HG02973 (cell line): ENCODE measurements around the gene ACVR2A.
A peak's percentile ranks its signal among the peaks of the same experiment; 100 is the strongest.

Experiments used
- ATAC-seq: cut with Tn5 transposase; IDR thresholded peaks from one replicate; pipeline ENCODE4 v1.9.1; 2021; ENCODE audit warnings: moderate library complexity; ENCODE audit not compliant: unreplicated experiment

The ACVR2A gene

DNA sequence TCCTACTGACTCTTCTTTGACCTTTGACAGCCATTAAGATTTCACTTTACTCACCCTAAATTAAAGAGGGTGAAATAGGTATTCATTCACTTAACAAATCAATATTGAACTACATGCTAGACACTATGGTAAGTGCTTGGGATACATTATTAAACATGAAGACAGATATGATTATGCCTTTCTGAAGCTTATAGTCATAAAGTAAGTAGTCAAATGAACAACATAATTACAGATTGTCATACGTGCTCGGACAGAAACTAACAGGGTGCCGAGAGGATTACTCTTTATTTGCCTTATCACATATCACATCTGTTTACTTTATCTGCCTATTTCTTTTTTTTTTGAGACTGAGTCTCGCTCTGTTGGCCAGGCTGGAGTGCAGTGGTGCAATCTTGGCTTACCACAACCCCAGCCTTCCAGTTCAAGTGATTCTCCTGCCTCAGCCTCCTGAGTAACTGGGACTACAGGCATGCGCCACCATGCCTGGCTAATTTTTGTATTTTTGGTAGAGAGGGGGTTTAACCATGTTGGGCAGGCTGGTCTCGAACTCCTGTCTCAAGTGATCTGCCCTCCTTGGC is 9.8 kb downstream of the ACVR2A start:
- no peak for ATAC-seq

DNA sequence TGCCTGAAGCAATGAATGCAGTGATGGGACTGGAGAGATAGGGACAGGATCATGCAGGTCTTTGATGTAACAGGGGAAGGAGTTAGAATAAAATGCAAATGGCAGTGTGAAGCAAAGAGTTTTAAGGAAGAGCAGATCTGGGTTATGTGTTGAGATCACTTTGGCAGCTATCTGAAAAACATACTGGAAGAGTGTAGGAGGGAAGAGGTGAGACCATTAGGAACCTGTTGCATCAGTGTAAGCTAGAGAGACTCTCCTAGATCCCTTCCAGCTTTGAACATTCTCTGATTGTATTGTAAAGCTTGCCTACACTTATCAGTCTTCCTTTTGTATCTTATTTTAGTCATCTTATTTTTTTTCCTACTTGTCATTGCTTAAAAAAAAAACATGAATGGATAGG is 10.5 kb downstream of the ACVR2A start:
- no peak for ATAC-seq

DNA sequence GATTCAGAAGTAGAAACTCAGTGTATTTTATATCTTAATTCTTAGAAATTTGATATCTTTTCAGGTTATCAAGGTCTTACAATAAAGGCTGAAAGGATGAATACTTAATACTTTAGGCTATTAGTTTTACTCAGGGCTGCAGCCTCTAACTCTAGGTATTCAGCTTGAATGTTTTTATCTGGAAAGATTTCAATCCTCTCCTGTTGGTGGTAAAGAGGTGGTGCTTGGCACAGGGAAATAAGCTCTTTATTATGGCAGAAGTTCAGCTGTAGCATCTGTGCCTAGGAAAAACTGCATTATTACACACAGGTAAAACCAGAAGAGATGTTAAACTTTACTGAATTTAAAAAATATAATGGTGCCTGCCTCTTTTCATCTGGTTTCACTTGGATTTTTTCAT is 11.1 kb downstream of the ACVR2A start:
- no peak for ATAC-seq

DNA sequence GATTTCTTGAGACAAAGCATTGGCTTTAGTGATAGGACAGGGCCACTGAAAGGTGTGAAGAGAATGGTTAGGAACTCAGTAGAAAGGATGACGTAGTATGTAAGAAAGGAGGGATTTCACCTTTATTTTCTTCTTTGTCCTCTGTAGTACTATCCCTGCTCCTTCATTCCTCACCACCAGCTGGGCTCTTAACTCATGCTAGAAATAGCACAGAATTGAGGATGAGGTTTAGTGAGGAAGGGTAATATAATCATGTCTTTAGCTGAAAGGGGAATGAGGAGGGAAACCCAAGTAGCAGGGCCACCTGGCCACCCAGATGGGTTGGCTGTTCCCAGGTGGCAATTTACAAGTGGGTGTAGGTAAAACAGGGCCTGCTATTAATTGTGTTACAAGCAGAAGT is 15.2 kb downstream of the ACVR2A start:
- no peak for ATAC-seq

DNA sequence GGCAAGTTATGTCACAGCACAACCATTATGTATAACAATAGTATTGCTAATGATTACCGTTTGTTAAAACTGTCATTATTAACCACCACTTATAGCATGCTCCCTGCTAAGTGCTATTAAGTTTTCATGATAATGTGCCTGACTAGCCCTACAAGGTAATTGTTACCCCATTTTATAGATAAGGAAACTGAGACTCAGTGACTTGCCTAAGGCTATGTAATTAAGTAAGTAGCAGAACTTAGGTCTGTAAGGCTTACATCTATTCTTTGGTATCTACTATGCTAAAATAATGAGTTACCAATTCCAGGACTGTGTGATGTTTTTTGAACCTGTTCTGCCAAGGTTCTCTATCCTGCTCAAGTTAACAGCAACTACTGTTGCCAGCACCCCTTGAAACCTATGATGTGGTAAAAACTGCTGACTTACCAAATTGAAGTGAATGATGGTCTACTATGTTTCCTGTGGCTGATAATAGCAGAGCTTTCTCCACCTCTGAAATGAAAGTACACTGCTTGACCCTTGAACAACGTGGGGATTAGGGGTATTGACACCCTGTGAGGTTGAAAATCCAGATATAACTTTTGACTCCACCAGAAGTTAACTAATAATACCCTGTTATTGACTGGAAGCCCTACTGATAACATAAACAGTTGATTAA is 18.2 kb downstream of the ACVR2A start:
- ATAC-seq = no peak

DNA sequence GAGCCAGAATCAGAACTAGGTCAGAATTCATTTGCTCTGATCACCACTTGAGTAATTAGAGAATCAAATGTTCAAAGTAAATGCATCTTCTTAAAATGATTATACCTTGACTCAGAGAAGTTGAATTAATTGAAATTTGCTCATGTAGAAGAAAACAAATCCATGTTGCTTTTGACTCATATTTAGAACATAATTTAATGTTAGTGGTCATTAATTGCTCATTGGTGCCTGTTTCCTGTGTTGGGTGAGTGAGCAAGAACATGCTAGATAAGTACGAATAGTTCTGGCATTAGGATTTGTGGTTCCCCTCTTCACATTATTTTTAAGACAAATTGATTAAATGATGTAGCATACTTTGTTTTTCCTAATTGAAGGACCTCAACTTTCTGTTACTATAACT is 19.0 kb downstream of the ACVR2A start:
- no peak for ATAC-seq

DNA sequence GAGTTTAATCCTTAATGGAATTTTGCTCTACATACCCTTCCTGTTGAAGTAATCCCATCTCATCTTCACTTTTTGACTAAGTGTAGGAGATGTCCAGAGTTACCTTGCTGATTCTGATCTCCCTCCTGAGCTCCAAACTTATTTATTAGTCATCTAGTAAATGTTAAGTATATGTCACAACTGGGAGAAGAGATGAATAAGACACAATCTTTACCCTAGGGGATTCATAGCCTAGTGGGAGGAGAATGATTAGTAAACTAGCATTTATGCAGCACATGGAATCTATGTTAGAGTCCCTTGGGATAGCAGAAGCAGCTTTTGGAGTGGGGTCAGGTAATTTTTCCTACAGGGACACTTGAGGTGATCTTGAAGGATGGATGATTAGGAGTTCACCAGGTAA is 20.7 kb downstream of the ACVR2A start:
- ATAC-seq = no peak

DNA sequence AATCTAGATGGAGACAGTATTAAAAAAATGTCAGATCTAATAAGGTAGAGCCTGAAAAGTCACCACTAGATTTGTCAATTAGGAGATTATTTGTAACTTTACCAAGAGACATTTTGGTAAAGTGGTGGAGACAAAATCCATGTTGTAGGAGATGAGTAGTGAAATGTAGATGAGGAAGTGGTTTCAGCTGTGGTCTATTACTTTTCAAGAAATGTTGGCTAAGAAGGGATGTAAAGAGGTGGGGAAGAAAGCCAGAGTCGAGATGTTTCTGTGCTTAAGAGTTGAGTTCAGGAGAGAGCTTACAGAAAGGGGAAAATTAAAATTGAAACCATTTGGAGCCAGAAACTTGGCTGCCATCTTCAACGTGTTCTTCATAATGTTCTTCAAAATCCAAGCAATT is 22.2 kb downstream of the ACVR2A start:
- ATAC-seq = no peak

DNA sequence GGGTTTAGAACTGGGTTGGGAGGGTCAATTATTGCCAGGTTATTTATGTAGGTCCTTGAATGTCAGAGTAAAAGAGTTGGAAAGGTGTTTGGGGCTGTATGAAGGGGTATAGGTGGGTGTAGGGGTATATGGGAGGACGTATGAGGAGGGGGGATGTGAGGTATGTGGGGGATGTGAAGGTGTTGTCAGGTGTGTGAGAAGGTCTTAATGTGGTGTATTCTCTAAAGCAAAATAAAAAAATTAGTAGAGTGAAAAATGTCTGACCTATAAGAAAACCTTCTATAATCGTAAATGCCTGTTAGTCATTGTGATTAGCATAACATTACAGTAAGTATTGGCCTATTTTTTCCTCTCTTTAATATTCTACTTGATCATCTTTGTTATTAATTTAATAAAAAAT is 25.1 kb downstream of the ACVR2A start:
- ATAC-seq = no peak

DNA sequence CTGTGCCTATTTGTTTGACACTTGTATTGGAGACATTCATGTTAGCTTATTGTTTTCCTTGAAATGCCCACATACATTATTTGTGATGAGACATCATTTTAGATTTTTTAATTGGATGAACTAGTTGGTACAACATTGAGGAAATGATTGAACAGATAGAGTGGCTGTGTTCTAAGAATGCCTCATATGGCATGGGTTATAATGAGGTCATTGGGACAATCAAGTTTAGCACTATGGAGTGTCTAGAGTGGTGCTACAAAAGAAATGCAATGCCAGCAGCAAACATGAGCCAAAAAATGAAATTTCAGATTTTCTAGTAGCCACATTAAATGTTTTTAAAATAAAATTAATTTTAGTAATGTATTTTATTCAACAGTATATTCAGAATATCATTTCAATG is 28.1 kb downstream of the ACVR2A start:
- ATAC-seq = no peak

DNA sequence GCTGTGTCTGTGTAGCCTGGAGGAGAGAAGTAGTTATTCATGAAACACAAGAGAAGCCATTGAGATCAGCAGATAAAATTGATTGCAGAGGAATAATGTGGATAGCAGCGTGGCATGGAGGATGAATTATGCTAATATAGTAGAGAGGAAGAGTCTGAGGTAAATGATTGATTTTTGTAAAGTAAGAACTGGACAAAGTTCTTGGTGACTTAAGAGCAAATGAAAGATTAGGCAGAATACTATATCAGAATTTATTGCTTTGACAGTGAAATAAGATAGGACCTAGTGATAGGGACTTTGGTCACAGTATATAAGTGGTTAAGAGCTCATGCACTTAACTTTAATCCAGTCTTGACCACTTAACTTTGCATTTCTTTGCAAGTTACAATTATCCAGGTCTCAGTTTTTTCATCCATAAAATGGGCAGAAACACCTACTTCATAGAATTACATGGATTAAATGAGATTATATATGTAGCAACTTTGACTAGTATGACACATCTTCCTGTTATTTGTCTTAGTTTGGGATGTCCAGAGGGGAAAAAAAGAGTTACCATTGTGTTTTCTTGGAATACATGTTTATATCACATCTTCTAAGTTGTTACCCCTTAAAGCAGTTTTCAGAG is 29.1 kb downstream of the ACVR2A start:
- ATAC-seq = no peak

DNA sequence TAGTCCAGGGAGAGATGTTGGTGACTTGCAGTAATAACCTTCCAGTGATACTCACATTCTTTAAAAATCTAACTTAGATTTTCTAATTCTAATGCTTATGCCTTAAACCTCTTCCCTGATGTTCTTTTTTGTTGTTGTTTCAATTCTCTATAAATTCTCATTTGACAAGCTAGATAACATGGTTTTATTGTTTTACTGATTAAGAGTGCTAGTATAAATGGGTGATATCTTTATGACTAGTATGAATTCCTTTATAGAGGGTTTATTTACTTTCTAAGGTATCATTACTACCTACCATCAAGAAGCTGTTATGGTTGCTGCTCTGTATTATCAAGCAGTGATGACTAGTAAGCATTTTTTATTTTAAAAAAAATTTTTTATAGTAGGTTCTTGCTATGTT is 35.0 kb downstream of the ACVR2A start:
- no peak for ATAC-seq

DNA sequence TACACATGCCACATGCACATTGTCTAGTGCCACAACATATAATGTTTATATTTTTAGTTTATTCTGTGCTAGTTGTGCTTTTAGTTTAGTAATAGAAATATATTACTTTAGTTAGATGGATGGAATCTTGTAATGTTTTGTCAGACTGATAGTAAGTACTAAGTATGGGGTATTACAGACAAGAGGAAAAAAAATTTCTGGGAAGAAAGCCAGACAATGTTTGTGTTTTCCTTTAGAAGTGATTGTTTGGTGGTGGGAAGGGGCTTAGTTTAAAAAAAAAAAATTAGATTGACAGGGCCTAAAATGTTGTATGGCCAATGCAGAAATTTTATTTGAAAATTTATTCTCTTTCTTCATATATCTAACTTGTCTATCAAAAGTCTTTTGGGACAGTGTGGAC is 37.8 kb downstream of the ACVR2A start:
- ATAC-seq = no peak

DNA sequence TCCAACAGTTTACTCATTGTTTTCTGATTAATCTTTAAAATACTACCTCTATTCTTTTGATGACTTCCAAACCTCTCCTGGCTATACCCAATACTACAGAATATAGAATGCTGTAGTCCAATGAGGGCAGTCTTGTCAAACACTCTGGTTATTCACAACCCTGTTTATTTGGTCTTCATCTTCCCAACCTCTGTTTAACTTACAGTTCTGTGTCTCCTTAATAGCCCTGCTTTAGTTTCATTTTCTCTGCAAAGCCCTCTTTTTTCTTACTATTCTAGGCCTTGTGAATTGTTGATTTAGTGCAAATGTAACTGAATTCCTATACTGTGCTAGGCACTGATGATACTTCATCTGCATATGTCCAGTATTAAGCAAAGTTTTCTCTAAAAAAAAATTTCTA is 40.0 kb downstream of the ACVR2A start:
- no peak for ATAC-seq

DNA sequence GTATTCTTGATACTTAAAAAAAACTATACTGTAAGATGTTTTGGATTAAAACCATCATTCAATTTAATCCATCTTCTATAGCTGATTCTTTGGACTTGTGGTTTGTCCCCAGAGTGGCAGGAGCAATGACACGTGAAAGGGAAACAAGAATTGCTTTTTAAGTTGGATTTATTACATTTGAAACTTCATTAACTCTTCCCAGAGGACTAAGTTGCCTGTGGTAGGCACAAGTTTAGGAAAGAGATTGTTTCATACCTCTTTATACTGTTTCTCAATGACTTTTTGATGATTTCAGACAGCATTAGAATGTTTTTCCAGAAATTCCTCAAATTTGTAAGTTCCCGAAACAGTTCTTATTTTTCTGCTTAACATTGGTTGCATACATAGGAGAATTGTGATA is 41.3 kb downstream of the ACVR2A start:
- no peak for ATAC-seq

DNA sequence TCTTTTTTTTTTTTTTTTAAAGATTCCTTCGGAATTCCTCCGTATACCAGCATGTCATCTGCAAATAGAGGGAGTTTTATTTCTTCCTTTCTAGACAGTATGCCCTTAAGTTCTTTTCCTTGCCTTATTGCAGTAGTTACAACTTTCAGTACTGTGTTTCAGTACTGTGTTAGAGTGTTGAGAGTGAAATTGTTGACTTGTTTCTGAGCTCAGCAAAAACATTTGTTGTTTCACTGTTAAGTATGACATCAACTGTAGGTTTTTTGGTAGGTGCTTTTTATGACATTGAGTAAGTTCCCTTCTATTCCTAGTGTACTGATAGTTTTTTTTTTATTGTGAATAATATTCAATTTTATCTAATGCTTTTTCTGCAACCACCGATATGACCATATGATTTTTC is 43.9 kb downstream of the ACVR2A start:
- peak; percentile 76 for ATAC-seq

DNA sequence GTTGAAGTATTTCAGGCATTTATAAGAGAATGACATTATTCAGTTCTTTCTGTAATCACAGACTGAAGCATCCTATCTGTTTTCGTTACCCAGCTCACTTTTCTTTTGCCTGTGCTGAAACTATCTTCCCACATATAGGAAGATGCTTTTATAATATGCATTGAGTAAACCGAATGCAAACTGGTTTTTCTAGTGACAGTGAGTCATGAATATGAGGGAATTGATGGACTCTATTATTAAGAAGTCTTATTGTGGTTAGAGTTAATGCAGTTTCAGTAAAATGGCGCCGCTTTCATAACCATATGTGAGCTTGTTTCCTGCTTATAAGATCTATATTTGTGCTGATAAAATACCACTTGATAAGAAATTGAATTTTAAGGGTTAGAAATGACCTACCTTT is 59.2 kb downstream of the ACVR2A start:
- no peak for ATAC-seq

DNA sequence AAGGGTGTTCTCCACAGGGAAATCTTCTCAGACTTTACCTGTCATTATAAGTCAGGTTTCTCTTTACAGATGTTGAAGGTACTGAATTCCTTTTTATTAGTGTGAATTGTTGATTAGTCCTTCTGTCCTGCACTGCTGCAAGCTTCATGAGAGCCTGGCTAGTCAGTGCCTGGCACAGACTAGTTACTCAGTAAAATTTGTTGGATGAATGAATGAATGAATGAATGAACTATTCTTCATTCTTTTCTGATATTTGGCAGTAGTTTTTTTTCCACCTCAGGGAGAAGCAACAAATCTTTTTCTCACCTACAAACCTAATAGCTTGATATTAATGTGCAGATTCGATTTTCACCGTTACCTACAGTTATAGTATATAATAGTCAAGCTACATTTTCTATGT is 64.3 kb downstream of the ACVR2A start:
- ATAC-seq = no peak

DNA sequence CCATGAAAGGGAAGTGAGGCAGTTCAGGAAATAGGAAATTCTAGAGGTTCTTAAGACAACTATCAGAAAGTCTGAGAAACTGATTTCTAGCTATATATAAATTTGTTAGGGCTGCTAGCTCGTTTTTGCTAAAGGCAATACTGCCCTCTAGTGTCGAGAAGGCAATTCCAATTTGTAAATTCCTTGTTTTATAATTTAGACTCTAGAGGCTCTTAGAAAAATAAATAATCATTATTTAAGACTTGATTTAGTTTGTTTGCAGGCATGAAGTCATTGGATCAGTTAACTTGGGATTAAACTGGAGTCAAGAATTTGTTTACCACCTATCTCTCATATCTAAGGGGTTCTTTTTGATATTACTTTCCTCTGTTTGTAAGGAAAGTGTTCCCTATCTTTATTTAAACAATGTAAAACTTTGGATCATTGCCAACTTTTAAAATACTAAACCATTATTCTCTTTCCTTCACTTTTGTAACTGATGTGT is 66.2 kb downstream of the ACVR2A start:
- no peak for ATAC-seq

DNA sequence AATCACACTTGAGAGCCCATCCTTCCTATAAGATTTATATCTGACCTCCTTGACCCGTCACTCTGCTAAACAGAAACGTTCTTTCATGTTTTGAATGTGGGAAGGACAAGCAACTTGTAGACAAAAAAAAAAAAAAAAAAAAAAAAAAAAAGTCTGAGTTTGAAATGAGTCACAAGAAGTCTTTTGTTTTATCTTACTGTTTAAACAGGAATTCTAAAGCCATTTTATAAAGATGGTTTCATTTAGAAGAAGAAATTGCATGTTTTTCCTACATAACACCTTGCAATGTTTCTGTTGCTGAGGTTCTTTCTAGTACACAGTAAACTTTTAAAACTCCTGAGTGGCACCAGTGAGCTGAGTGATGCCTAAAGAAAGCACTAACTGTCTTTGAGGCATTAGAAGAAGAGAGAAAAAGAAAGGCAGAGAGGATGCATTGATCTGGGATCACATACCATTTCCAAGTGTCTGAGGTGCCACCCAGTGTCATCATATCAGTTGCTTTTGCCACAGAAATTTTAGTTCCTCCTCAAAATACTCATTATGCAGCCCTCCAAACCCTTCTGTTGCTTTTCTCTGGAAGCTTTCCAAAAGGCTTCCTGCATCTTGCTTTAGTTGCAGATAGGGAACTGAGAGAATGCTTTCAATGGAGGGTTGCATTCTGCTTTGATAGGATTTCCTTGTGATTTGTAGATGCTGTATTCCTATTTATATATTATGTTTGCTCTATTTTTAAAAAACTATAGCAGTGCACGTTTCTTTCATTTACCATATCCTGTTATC is 69.1 kb downstream of the ACVR2A start:
- no peak for ATAC-seq

DNA sequence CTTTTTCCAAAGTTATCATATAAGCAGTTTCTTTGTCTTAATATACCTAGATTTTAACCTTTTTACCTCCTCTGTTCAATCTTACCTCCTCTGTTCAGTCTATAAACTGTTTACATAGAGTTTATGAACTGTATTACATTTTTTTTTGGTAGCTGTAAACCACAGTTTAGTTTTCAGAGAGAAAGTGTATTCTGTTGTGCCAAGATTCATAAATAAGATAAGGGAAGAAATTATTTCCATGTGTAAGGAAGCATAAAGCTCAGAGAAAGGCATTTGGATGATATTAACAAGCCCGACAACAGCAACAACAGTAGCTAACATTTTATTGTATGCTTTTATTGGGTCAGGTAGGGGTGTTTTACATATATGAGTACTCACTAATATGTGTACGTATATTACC is 71.2 kb downstream of the ACVR2A start:
- ATAC-seq = no peak

DNA sequence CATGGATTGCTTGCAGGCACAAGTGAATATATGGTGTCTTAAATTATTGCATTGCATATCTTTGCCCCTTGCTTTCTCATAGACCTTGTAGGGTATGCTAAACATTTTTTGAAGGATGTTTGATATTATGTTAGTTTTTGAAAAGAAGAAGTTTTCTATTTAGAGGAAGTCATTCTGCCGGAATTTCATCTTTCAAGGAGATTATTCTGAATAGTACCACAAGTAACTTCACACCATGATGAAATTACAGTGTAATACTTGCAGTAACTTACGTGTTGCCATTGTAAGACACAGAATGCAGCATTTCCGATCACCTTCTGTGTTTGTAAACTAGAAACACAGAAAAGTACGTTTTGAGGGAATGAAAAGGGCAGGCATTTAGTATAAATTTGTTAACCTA is 71.9 kb downstream of the ACVR2A start:
- no peak for ATAC-seq
